Measurements from ENCODE around the gene SECISBP2. TPM values are rescaled to one million over a fixed set of nuclear protein-coding genes. Genes with fewer than 3 reads are reported as not detected.

Gene SECISBP2
- total and polyA plus RNA-seq, 2 experiments from 2014 or later, result 30.6 to 43.8 TPM

GRCh38 chr9:89350988-89351557 lies 32.8 kb downstream of the SECISBP2 start:
- H3K9me3 ChIP-seq (ENCODE audit: low read depth), result no peaks in the 10 kb centered on the region
- H3K27me3 ChIP-seq, result no peaks in the 10 kb centered on the region
- H3K36me3 ChIP-seq (replicated peaks; ENCODE audit: insufficient read depth, low read depth), result no peaks in the 10 kb centered on the region
- H3K27ac ChIP-seq, result no peak overlapping the region
- TF ChIP-seq EZH2 (IDR thresholded peaks at IDR 0.05; ENCODE audit: borderline replicate concordance) (no peak), CTCF (IDR thresholded peaks at IDR 0.05; ENCODE audit: poor library complexity) (no peak)
- no peak overlapping the region for H3K4me3 ChIP-seq
- H3K4me2 ChIP-seq, result no peak overlapping the region
- H4K20me1 ChIP-seq (ENCODE audit: insufficient read depth, poor library complexity, severe bottlenecking), result no peaks in the 10 kb centered on the region
- 78% methylated on average over 2 of the region's 2 CpGs for WGBS (ENCODE audit: low lambda C conversion rate, missing lambda C conversion rate)
- no peak overlapping the region for H2AFZ ChIP-seq
- H3K9me2 ChIP-seq (replicated peaks; ENCODE audit: insufficient read depth), result no peaks in the 10 kb centered on the region
- H3K79me2 ChIP-seq, result peaks cover 5% of the 10 kb centered on the region
- H3K4me1 ChIP-seq (ENCODE audit: insufficient read depth), result no peaks in the 10 kb centered on the region
- DNase-seq (ENCODE audit: low spot score), result no peak

- H3K36me3 ChIP-seq (replicated peaks; ENCODE audit: insufficient read depth, low read depth), result no peaks in the 10 kb centered on the region
- no peak overlapping the region for H2AFZ ChIP-seq
Measured at GRCh38 chr9:89351584-89352300, 33.4 kb downstream of the SECISBP2 start.

GRCh38 chr9:89352451-89352850 lies 34.2 kb downstream of the SECISBP2 start:
- no peak for TF ChIP-seq CTCF (IDR thresholded peaks at IDR 0.05; ENCODE audit: poor library complexity)
- no peak for TF ChIP-seq EZH2phosphoT487 (IDR thresholded peaks at IDR 0.05; ENCODE audit: low read depth, severe bottlenecking, unreplicated experiment)
- TF ChIP-seq EZH2 (IDR thresholded peaks at IDR 0.05; ENCODE audit: borderline replicate concordance), result no peak
- no peak for DNase-seq (ENCODE audit: low spot score)
- H3K36me3 ChIP-seq (replicated peaks; ENCODE audit: insufficient read depth, low read depth), result no peaks in the 10 kb centered on the region

More at GRCh38 chr9:89351584-89352300, 33.4 kb downstream of the SECISBP2 start:
- H3K79me2 ChIP-seq, result peaks cover 5% of the 10 kb centered on the region
- no peaks in the 10 kb centered on the region for H4K20me1 ChIP-seq (ENCODE audit: insufficient read depth, poor library complexity, severe bottlenecking)
- H3K27ac ChIP-seq, result no peak overlapping the region
- DNase-seq (ENCODE audit: low spot score), result no peak
- H3K4me3 ChIP-seq, result no peak overlapping the region
- no peaks in the 10 kb centered on the region for H3K4me1 ChIP-seq (ENCODE audit: insufficient read depth)
- H3K9me2 ChIP-seq (replicated peaks; ENCODE audit: insufficient read depth), result no peaks in the 10 kb centered on the region
- H3K4me2 ChIP-seq, result no peak overlapping the region
- no peaks in the 10 kb centered on the region for H3K9me3 ChIP-seq (ENCODE audit: low read depth)
- WGBS (ENCODE audit: low lambda C conversion rate, missing lambda C conversion rate), result 93% methylated on average over 6 of the region's 6 CpGs
- TF ChIP-seq CTCF (IDR thresholded peaks at IDR 0.05; ENCODE audit: poor library complexity) (no peak), EZH2 (IDR thresholded peaks at IDR 0.05; ENCODE audit: borderline replicate concordance) (no peak), EZH2phosphoT487 (IDR thresholded peaks at IDR 0.05; ENCODE audit: low read depth, severe bottlenecking, unreplicated experiment) (no peak)
- no peaks in the 10 kb centered on the region for H3K27me3 ChIP-seq

More at GRCh38 chr9:89352451-89352850, 34.2 kb downstream of the SECISBP2 start:
- Histone ChIP-seq H3K4me3 (no peak overlapping the region), H3K9me2 (replicated peaks; ENCODE audit: insufficient read depth) (no peaks in the 10 kb centered on the region), H3K27ac (no peak overlapping the region), H3K27me3 (no peaks in the 10 kb centered on the region), H3K9me3 (ENCODE audit: low read depth) (no peaks in the 10 kb centered on the region), H3K4me2 (no peak overlapping the region), H3K79me2 (peaks cover 5% of the 10 kb centered on the region), H2AFZ (no peak overlapping the region), H3K4me1 (ENCODE audit: insufficient read depth) (no peaks in the 10 kb centered on the region), H4K20me1 (ENCODE audit: insufficient read depth, poor library complexity, severe bottlenecking) (no peaks in the 10 kb centered on the region)
- 78% methylated on average over 3 of the region's 3 CpGs for WGBS (ENCODE audit: low lambda C conversion rate, missing lambda C conversion rate)
